Ascending aorta (tissue), 2 donors: ENCODE results near the gene GREB1. TPM values are rescaled to one million over a fixed set of nuclear protein-coding genes. Genes with fewer than 3 reads are reported as not detected.

ENCODE experiments used
- DNase-seq, 2 donors: peaks; one replicate each; pipeline ENCODE4 v3.0.0-alpha.2; 2019; ENCODE audit warnings: low spot score in 2 of 2
- H3K27ac ChIP-seq, 2 donors: fragments of 200-600 bp; sonication (generic); one replicate each; pipeline ENCODE4 v1.5.1; 2016 to 2017; ENCODE audit warnings: mild to moderate bottlenecking in 1 of 2
- H3K27me3 ChIP-seq: fragments of 200-600 bp; sonication (generic); one replicate; pipeline ENCODE4 v1.5.1; 2017
- H3K36me3 ChIP-seq, 2 donors: fragments of 200-600 bp; sonication (generic); one replicate each; pipeline ENCODE4 v1.5.1; 2016
- H3K4me1 ChIP-seq, 2 donors: fragments of 200-600 bp; sonication (generic); one replicate each; pipeline ENCODE4 v1.5.1; 2016 to 2017; ENCODE audit warnings: mild to moderate bottlenecking in 1 of 2
- H3K4me3 ChIP-seq, 2 donors: fragments of 200-600 bp; sonication (generic); one replicate each; pipeline ENCODE4 v1.5.1; 2016 to 2017; ENCODE audit warnings: mild to moderate bottlenecking in 1 of 2
- H3K9me3 ChIP-seq, 2 donors: fragments of 200-600 bp; sonication (generic); one replicate each; pipeline ENCODE4 v1.5.1; 2016
- intact Hi-C: fragments of 100-400 bp; cut with DNase I; formaldehyde crosslinking; loops from one replicate; pipeline ENCODE4 v1.15.1; 2023
- total RNA-seq: library from RNA; depleted of rRNA; stranded (reverse); fragments of >200 nt; gene quantifications from one replicate; pipeline ENCODE4 v1.1.0, GENCODE V29; 2016
- TF ChIP-seq, protein P1 (sequence below), 3 experiments: fragments of 200-600 bp in 2 of 3; fragments of 450-650 bp in 1 of 3; sonication (generic) in 2 of 3; IDR thresholded peaks; one replicate each; pipeline ENCODE4 v1.5.1; 2016 to 2019; ENCODE audit warnings: antibody characterized with exemption in 3 of 3, mild to moderate bottlenecking in 1 of 3, moderate library complexity in 1 of 3

GREB1 gene
- total RNA-seq, 1 donor from 2014 or later, result 5.9 TPM

GRCh38 chr2:11656252-11656651 lies 122.4 kb downstream of the GREB1 start:
- TF ChIP-seq, protein P1, sequence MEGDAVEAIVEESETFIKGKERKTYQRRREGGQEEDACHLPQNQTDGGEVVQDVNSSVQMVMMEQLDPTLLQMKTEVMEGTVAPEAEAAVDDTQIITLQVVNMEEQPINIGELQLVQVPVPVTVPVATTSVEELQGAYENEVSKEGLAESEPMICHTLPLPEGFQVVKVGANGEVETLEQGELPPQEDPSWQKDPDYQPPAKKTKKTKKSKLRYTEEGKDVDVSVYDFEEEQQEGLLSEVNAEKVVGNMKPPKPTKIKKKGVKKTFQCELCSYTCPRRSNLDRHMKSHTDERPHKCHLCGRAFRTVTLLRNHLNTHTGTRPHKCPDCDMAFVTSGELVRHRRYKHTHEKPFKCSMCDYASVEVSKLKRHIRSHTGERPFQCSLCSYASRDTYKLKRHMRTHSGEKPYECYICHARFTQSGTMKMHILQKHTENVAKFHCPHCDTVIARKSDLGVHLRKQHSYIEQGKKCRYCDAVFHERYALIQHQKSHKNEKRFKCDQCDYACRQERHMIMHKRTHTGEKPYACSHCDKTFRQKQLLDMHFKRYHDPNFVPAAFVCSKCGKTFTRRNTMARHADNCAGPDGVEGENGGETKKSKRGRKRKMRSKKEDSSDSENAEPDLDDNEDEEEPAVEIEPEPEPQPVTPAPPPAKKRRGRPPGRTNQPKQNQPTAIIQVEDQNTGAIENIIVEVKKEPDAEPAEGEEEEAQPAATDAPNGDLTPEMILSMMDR (IDR thresholded peaks at IDR 0.05), result no peak
- DNase-seq, result no peak
- intact Hi-C loops, result no loop called here

GRCh38 chr2:11656671-11657101 lies 122.8 kb downstream of the GREB1 start:
- Histone ChIP-seq H3K27ac (no peak overlapping the region), H3K9me3 (no peaks in the 10 kb centered on the region), H3K36me3 (no peaks in the 10 kb centered on the region), H3K4me3 (no peak overlapping the region), H3K27me3 (no peaks in the 10 kb centered on the region), H3K4me1 (peaks cover 0 to 3% of the 10 kb centered on the region in 2 donors)
- intact Hi-C loops, result no loop called here
- TF ChIP-seq, protein P1 (IDR thresholded peaks at IDR 0.05), result no peak
- DNase-seq, result no peak

More at GRCh38 chr2:11656252-11656651, 122.4 kb downstream of the GREB1 start:
- peaks cover 0 to 3% of the 10 kb centered on the region in 2 donors for H3K4me1 ChIP-seq
- H3K9me3 ChIP-seq, result no peaks in the 10 kb centered on the region
- no peaks in the 10 kb centered on the region for H3K27me3 ChIP-seq
- H3K27ac ChIP-seq, result no peak overlapping the region
- no peaks in the 10 kb centered on the region for H3K36me3 ChIP-seq
- no peak overlapping the region for H3K4me3 ChIP-seq

GRCh38 chr2:11657195-11657594 lies 123.3 kb downstream of the GREB1 start:
- Histone ChIP-seq H3K36me3 (no peaks in the 10 kb centered on the region), H3K9me3 (no peaks in the 10 kb centered on the region), H3K4me1 (peaks cover 0 to 3% of the 10 kb centered on the region in 2 donors), H3K27ac (no peak overlapping the region), H3K27me3 (no peaks in the 10 kb centered on the region), H3K4me3 (no peak overlapping the region)
- TF ChIP-seq, protein P1 (IDR thresholded peaks at IDR 0.05), result no peak
- intact Hi-C loops, result no loop called here
- no peak for DNase-seq

- Histone ChIP-seq H3K36me3 (no peaks in the 10 kb centered on the region), H3K4me3 (no peak overlapping the region), H3K4me1 (peaks cover 0 to 3% of the 10 kb centered on the region in 2 donors), H3K9me3 (no peaks in the 10 kb centered on the region), H3K27me3 (no peaks in the 10 kb centered on the region), H3K27ac (no peak overlapping the region)
- TF ChIP-seq, protein P1 (IDR thresholded peaks at IDR 0.05), result no peak
- DNase-seq, result no peak
- intact Hi-C loops, result no loop called here
Measured at GRCh38 chr2:11657646-11658045, 123.8 kb downstream of the GREB1 start.

GRCh38 chr2:11658208-11659114 lies 124.6 kb downstream of the GREB1 start:
- Histone ChIP-seq H3K9me3 (no peaks in the 10 kb centered on the region), H3K27ac (no peak overlapping the region), H3K4me3 (no peak overlapping the region), H3K4me1 (no peaks in the 10 kb centered on the region), H3K36me3 (no peaks in the 10 kb centered on the region), H3K27me3 (no peaks in the 10 kb centered on the region)
- DNase-seq, result no peak
- intact Hi-C loops, result no loop called here
- TF ChIP-seq, protein P1 (IDR thresholded peaks at IDR 0.05), result no peak
